Measurements from ENCODE around the gene CHORDC1. TPM values are rescaled to one million over a fixed set of nuclear protein-coding genes. Genes with fewer than 3 reads are reported as not detected.
"Not testable (repeated sequence)": the region's sequence is repeated elsewhere in the genome, so short reads cannot be mapped to it uniquely, and the experiment has no call there.

Gene CHORDC1
- polyA plus RNA-seq, 3 donors, result 6.8 to 19.1 (median 18.4) TPM

GRCh38 chr11:90221803-90222458 lies 918 bp downstream of the CHORDC1 start:
- no peak overlapping the region for H3K27ac ChIP-seq (ENCODE audit: low read depth, low read length)
- WGBS, 3 donors, result 5 to 13% (median 10%) methylated on average over 16 of the region's 16 CpGs

GRCh38 chr11:90220391-90220790 lies 2.5 kb downstream of the CHORDC1 start:
- no peak overlapping the region for H3K27ac ChIP-seq (ENCODE audit: low read depth, low read length)
- 86 to 92% (median 88%) methylated on average over 1 of the region's 1 CpG for WGBS, 3 donors

GRCh38 chr11:90219438-90219837 lies 3.4 kb downstream of the CHORDC1 start:
- WGBS, 3 donors, result 96 to 97% (median 96%) methylated on average over 6 of the region's 6 CpGs
- no peak overlapping the region for H3K27ac ChIP-seq (ENCODE audit: low read depth, low read length)

- no peak overlapping the region for H3K27ac ChIP-seq (ENCODE audit: low read depth, low read length)
- WGBS, 3 donors, result 59 to 86% (median 81%) methylated on average over 2 of the region's 2 CpGs
These were observed 4.2 kb downstream of the CHORDC1 start for GRCh38 chr11:90218606-90219005.

GRCh38 chr11:90216611-90217010 lies 6.2 kb downstream of the CHORDC1 start:
- WGBS, 3 donors, result 87 to 92% (median 87%) methylated on average over 5 of the region's 5 CpGs
- no peak overlapping the region for H3K27ac ChIP-seq (ENCODE audit: low read depth, low read length)

- WGBS, 3 donors, result 41 to 88% (median 87%) methylated on average over 3 of the region's 3 CpGs
- H3K27ac ChIP-seq (ENCODE audit: low read depth, low read length), result no peak overlapping the region
These were observed 9.5 kb downstream of the CHORDC1 start for GRCh38 chr11:90213322-90213721.

GRCh38 chr11:90208857-90209256 lies 14.0 kb downstream of the CHORDC1 start:
- no peak overlapping the region for H3K27ac ChIP-seq (ENCODE audit: low read depth, low read length)
- WGBS, 3 donors, result 88 to 95% (median 91%) methylated on average over 2 of the region's 2 CpGs

GRCh38 chr11:90207992-90208391 lies 14.9 kb downstream of the CHORDC1 start:
- 90 to 96% (median 91%) methylated on average over 10 of the region's 10 CpGs for WGBS, 3 donors
- not testable (repeated sequence) for H3K27ac ChIP-seq (ENCODE audit: low read depth, low read length)

- H3K27ac ChIP-seq (ENCODE audit: low read depth, low read length), result no peak overlapping the region
- WGBS, 3 donors, result 19 to 25% (median 22%) methylated on average over 3 of the region's 3 CpGs
These were observed 17.8 kb downstream of the CHORDC1 start for GRCh38 chr11:90204832-90205646.

GRCh38 chr11:90204407-90204806 lies 18.4 kb downstream of the CHORDC1 start:
- H3K27ac ChIP-seq (ENCODE audit: low read depth, low read length), result no peak overlapping the region
- 92 to 97% (median 93%) methylated on average over 13 of the region's 13 CpGs for WGBS, 3 donors

- 56 to 80% (median 61%) methylated on average over 3 of the region's 3 CpGs for WGBS, 3 donors
- H3K27ac ChIP-seq (ENCODE audit: low read depth, low read length), result no peak overlapping the region
These were observed 20.5 kb downstream of the CHORDC1 start for GRCh38 chr11:90202342-90202741.

GRCh38 chr11:90197377-90197776 lies 25.5 kb downstream of the CHORDC1 start:
- 71 to 91% (median 83%) methylated on average over 1 of the region's 1 CpG for WGBS, 3 donors
- H3K27ac ChIP-seq (ENCODE audit: low read depth, low read length), result no peak overlapping the region

- WGBS, 3 donors, result 87 to 93% (median 90%) methylated on average over 4 of the region's 4 CpGs
- H3K27ac ChIP-seq (ENCODE audit: low read depth, low read length), result no peak overlapping the region
These were observed 29.8 kb downstream of the CHORDC1 start for GRCh38 chr11:90192869-90193582.

- 92 to 97% (median 96%) methylated on average over 2 of the region's 2 CpGs for WGBS, 3 donors
These were observed 33.8 kb downstream of the CHORDC1 start for GRCh38 chr11:90189011-90189410.

GRCh38 chr11:90187839-90188238 lies 35.0 kb downstream of the CHORDC1 start:
- H3K27ac ChIP-seq (ENCODE audit: low read depth, low read length), result no peak overlapping the region
- WGBS, 3 donors, result 93 to 95% (median 95%) methylated on average over 3 of the region's 3 CpGs

More at GRCh38 chr11:90189011-90189410, 33.8 kb downstream of the CHORDC1 start:
- H3K27ac ChIP-seq (ENCODE audit: low read depth, low read length), result no peak overlapping the region

- no peak overlapping the region for H3K27ac ChIP-seq (ENCODE audit: low read depth, low read length)
- WGBS, 3 donors, result 38 to 84% (median 58%) methylated on average over 2 of the region's 2 CpGs
These were observed 42.9 kb downstream of the CHORDC1 start for GRCh38 chr11:90179923-90180322.

- 66 to 98% (median 95%) methylated on average over 2 of the region's 2 CpGs for WGBS, 3 donors
- no peak overlapping the region for H3K27ac ChIP-seq (ENCODE audit: low read depth, low read length)
These were observed 44.1 kb downstream of the CHORDC1 start for GRCh38 chr11:90178751-90179150.

GRCh38 chr11:90176069-90176468 lies 46.8 kb downstream of the CHORDC1 start:
- WGBS, 3 donors, result 91 to 100% (median 99%) methylated on average over 1 of the region's 1 CpG

GRCh38 chr11:90171359-90171758 lies 51.5 kb downstream of the CHORDC1 start:
- no peak overlapping the region for H3K27ac ChIP-seq (ENCODE audit: low read depth, low read length)

More at GRCh38 chr11:90176069-90176468, 46.8 kb downstream of the CHORDC1 start:
- no peak overlapping the region for H3K27ac ChIP-seq (ENCODE audit: low read depth, low read length)
